Fibroblast of villous mesenchyme (primary cell): ENCODE data around the gene PHF21A. TPM values are rescaled to one million over a fixed set of nuclear protein-coding genes. Genes with fewer than 3 reads are reported as not detected.

Experiments used
- DNase-seq: peaks from one replicate; pipeline ENCODE4 v3.0.0-alpha.2; 2010; ENCODE audit warnings: low read depth
- H3K4me3 ChIP-seq: 2 replicates; pipeline ENCODE4 v1.5.1; 2011; ENCODE audit warnings: low read depth, mild to moderate bottlenecking, low read length
- CTCF ChIP-seq: IDR thresholded peaks from 2 replicates; pipeline ENCODE4 v1.5.1; 2012; ENCODE audit warnings: low read depth, mild to moderate bottlenecking, low read length; ENCODE audit not compliant: insufficient read depth
- total RNA-seq: library from RNA; depleted of rRNA; stranded (reverse); fragments of >200 nt; gene quantifications from 2 replicates; pipeline ENCODE4 v1.2.3, GENCODE V29; 2012

The PHF21A gene
- total RNA-seq, 1 donor, result 15.5 TPM

- no peak for DNase-seq
- no peak for TF ChIP-seq CTCF
- H3K4me3 ChIP-seq, result no peak overlapping the region
Measured at GRCh38 chr11:45927332-45927683, 193.9 kb downstream of the PHF21A start.

- no peak for DNase-seq
- no peak for TF ChIP-seq CTCF
Measured at GRCh38 chr11:45926536-45927331, 194.5 kb downstream of the PHF21A start.

GRCh38 chr11:45926001-45926401 is 195.3 kb downstream of the PHF21A start:
- no peak for TF ChIP-seq CTCF
- DNase-seq, result no peak

More at GRCh38 chr11:45926536-45927331, 194.5 kb downstream of the PHF21A start:
- H3K4me3 ChIP-seq, result no peak overlapping the region

GRCh38 chr11:45925550-45925949 is 195.7 kb downstream of the PHF21A start:
- no peak overlapping the region for H3K4me3 ChIP-seq
- no peak for DNase-seq
- no peak for TF ChIP-seq CTCF

More at GRCh38 chr11:45926001-45926401, 195.3 kb downstream of the PHF21A start:
- H3K4me3 ChIP-seq, result no peak overlapping the region

- DNase-seq, result no peak
- no peak overlapping the region for H3K4me3 ChIP-seq
- no peak for TF ChIP-seq CTCF
Measured at GRCh38 chr11:45924927-45925326, 196.3 kb downstream of the PHF21A start.

GRCh38 chr11:45924036-45924915 is 197.0 kb downstream of the PHF21A start:
- TF ChIP-seq CTCF, result no peak

More at GRCh38 chr11:45924036-45924915, 197.0 kb downstream of the PHF21A start:
- no peak for DNase-seq
- H3K4me3 ChIP-seq, result no peak overlapping the region
